ENCODE data around the gene MMEL1.

- TF ChIP-seq GATA2 (IDR thresholded peaks at IDR 0.05; ENCODE audit: insufficient read depth, insufficient read length, low read depth, low read length) (no peak), POLR2AphosphoS5 (IDR thresholded peaks at IDR 0.05; ENCODE audit: insufficient read depth, low read depth, low read length) (no peak), POLR2A (IDR thresholded peaks at IDR 0.05; ENCODE audit: low read depth, low read length) (no peak), CTCF (IDR thresholded peaks at IDR 0.05; ENCODE audit: extremely low read depth in 1 of 2, insufficient read depth in 1 of 2, low read depth in 1 of 2, low read length in 2 of 2) (no peak), MAX (IDR thresholded peaks at IDR 0.05; ENCODE audit: insufficient read depth, insufficient read length) (no peak)
Observed at GRCh38 chr1:2582391-2582790, 50.4 kb downstream of the MMEL1 start.

Data from endothelial cell of umbilical vein (primary cell).